ENCODE results near the gene LDB2.
"Not testable (repeated sequence)": the region's sequence is repeated elsewhere in the genome, so short reads cannot be mapped to it uniquely, and the experiment has no call there.

The LDB2 gene

DNA sequence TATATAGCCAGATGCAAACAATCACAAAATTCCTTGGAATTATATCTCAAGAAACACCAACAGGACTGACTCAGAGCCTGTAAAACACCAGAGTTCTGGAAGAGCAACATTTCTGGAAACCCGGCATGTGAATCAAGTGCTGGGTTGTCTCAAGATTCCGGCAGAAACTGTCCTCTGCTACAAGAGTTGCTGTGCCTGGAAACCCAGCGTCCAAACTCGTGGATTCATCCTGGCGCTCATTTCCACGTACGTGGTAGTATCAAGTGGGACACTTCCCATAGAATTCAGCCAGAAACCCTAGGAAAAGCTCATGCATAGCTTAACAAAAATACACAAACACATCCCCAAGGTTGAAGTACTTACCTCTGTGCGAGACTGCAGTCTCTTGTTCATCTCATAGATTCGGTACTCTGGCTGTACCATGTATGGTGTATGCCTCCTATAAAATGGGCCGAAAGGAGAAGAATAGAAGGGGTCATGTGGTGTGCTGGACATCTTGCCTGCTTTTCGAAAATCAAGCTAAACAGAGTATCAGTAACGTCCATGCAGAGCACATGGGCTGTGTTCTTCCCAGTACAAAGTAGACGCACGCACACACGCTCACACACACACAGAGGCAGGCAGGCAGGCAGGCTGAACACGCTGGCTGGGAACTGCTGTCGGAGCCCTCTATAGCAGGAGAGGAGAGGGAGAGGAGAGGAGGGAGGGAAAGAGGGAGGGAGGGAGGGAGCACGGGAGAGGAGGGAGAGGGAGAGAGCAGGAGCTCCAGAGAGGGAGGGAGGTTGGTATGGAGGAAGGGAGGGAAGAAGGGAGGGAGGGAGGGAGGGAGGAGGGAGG, at the start of gene LDB2:
Gene LDB2 (minus strand): TSS at position 655 of the 837 bp plus-strand sequence.
- no peak for DNase-seq (ENCODE audit: low spot score)

DNA sequence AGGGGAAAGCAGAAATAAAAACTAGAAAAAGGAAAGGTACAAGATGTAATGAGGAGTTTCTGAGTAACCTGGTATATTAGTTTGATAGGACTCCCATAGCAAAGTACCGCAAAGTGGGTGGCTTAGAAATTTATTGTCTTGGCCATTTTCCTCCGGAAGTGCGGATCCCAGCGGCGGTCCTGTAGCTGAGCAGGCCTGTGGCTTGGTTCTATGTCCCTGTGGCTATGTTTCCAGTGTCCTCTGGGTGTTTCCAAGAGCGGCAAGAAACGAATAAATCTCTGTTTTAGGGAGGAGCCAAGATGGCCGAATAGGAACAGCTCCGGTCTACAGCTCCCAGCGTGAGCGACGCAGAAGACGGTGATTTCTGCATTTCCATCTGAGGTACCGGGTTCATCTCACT, 44.0 kb upstream of the LDB2 start:
- no peak for DNase-seq (ENCODE audit: low spot score)

DNA sequence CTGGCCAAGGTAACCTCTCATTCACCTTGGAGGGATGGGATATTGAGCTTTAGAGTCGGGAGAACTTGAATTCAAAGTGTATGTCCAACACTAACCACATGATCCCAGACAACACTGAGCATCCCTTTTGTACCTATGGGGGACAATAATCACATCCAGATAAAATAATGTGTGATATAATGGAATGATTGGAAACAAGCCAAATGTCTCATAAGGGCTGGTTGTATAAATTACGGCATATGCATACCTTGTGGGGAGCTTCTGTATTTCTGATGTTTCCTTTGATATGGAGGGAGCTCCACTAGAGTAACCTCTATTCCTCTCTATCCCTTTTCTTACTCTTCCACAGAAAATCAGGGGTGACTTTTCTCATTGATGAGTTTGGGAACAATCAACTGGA, 40.7 kb upstream of the LDB2 start:
- DNase-seq (ENCODE audit: low spot score) = no peak

DNA sequence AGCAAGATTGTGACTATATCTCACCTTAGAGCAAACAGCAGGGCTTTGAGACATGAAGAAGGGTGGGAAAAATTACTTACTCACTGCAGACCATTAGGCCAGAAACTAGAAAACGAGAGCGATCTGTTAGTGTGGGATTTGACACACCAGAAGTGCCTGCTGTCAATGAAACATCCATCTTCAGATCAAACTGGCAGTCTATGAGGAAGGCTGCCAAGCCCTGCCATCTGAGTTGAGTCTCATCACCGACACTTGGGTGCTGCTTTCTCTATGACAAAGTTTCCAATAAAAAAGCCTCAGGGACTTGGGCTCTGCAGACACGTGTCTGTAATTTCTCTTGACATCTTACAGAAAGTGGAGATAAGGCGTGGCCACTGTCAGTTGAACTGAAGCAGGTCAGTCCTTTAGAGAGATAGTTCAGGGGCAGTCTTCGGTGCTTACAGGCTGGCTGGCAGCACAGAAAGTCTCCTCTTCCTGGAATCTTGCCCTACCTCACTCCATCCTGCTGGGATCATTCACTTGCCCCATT, 40.1 kb upstream of the LDB2 start:
- DNase-seq (ENCODE audit: low spot score) = no peak

DNA sequence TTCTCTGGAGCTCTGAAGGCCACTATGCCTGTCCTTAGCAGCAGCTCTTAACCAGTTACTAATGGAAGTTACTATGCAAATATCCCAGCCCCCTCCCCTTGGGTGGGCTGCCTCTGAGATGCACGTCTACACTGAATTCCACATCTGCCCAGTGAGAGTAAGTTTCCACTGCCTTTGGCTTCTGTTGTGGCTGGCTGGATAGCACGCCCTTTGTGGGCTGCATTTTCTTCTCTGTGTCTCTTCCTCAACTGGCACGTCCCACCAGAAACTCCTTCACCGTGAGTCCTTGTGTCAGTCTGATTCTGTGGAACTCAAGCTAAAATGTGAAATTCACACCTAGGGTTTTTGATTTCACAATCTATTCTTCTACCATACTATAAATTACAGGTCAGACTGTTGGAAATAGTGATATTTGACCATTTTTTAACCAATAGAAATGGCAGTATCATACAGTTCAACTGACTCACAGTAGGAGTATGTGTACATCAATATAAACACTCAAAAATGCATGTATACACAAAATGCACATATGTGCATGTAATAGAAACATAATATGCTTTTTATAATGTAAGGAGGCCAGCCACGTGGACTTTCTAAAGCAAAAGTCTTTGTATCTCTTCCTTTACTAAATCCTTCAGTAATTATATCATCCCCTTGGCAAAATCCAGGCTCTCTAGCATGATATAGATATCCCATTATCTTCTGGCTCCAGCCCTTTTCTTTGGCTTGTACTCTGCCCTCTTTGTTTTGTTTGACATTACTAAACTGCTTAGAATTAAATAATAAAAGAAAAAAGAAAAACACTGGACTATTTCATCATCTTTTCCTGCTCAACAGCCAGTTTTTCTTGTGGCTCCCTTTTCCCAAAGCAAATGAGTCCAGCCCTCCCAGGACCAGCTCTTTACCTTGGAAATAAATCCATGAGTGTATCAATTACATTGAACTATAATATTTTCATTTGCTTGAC, 33.2 kb upstream of the LDB2 start:
- DNase-seq (ENCODE audit: low spot score) = no peak

DNA sequence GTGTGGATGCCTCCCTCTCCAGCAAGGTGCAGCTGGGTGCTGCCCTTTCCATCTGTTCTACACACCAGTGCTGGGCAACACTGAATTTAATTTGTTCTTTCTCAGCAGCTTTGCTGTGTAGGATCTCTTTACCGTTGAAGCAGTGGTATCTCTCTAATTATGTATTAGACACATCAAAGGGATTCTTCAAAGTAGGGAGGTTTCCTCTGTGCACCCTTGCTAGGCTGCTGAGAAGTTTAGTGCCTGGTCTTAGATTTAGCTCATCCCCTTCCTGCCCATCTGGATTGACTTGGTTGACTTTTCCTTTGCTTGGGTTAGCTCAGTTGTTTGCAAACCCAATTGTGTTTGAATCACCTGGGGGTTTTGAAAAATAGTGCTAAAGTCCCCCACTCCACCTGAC, 27.8 kb upstream of the LDB2 start:
- DNase-seq (ENCODE audit: low spot score) = no peak

DNA sequence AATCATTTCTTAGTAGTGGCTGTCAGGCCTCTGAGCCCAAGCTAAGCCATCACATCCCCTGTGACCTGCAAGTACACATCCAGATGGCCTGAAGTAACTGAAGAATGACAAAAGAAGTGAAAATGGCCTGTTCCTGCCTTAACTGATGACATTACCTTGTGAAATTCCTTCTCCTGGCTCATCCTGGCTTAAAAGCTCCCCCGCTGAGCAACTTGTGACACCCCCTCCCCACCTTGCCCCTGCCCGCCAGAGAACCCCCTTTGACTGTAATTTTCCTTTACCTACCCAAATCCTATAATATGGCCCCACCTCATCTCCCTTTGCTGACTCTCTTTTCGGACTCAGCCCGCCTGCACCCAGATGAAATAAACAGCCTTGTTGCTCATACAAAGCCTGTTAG, 20.3 kb upstream of the LDB2 start:
- DNase-seq (ENCODE audit: low spot score) = not testable (repeated sequence)

DNA sequence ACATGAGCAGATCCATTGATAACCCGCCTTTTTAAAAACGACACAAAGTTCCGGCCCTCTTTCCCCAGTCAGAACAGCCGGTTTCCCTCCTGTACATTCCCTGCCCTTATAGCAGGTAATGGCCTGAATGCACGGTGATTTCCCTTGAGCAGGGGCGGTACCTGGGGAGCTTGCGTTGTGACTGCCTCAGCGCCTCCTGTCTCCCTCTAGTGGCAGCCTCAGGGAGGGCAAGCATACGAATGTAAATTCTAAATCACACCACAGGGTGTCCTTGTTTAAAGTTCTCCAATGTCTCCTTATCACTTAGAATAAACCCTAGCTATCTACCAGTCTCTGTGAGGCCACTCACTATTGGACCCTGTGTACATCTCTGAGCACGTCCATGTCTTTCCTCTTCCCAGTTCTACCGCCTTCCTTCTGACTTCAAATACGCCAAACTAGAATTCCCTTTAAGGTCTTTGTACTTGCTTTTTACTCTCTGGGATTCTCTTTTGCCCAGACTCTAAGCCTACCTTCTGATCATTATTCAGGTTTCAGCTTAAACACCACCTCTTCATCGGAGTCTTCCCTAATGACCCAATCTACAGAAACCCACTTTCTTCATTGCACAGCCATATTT, 18.4 kb upstream of the LDB2 start:
- DNase-seq (ENCODE audit: low spot score) = peak; percentile 76

DNA sequence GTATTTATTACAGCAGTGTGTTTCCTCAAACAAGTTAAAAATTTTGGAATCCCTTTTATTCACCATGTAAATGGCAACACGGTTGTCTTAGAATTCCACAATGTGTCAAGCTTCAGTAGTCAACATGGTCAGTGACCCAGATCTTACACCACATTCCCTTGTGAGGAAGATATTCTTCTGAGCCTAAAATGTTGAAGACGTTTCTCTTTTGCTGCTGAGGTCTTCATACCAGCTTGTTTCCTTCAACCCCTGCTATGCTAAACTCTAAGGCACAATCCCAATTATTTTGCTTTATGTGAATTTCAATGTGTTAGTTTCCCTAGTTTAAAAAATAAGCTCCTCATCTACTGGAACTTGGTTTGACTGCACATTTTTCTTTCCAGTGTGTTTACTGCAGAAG, 17.6 kb upstream of the LDB2 start:
- DNase-seq (ENCODE audit: low spot score) = no peak

DNA sequence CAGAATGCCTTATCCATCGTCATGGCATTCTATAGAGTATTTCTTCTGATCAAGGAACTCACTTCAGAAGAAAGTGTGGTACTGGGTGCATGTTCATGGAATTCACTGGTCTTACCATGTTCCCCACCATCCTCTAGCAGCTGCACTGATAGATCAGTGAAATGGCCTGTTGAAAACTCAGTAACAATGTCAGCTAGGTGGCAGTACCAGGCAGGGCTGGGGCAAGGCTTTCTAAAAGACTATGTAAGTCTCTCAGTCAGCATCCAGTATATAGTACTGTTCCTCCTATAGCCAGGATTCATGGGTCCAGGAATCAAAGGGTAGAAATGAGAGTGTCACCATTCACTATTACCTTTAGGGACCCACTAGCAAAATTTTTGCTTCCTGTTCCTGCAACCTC, 15.8 kb upstream of the LDB2 start:
- no peak for DNase-seq (ENCODE audit: low spot score)

DNA sequence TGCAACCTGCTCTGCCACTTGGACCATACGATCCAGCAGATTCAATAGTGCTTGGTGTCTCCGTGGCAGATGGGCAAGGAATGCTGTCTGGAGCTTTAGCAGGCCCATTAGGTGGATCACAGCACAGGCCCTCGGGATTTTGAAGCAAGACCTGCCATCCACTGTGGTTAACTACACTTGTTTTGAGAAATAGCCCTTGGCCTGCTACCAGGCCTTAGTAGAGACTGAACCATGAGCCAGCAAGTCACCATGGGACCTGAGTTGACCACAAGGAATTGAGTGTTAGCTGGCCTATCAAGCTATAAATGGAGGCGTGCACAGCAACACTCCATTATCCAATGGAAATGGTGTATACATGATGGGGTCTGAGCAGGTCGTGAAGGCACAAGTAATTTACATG, 14.5 kb upstream of the LDB2 start:
- DNase-seq (ENCODE audit: low spot score) = no peak

DNA sequence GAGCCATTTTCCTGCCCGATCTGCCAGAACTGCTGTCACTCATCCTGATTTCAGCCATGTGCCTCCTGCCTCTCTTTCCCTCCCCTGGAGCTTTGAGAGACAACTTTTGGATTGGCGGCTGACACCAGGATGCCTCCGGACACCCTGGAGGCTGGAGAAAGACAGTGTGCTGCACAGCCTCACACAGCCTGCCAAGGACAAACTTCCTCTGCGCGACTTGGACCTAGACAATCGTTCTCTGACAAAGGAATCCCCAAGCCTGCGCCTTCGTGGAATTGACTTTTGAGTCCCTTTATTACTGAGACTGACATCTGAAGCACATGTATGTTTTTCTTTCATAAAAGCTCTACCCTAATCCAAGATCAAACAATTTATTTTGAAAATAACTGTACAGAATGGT, 10.8 kb upstream of the LDB2 start:
- DNase-seq (ENCODE audit: low spot score) = no peak

DNA sequence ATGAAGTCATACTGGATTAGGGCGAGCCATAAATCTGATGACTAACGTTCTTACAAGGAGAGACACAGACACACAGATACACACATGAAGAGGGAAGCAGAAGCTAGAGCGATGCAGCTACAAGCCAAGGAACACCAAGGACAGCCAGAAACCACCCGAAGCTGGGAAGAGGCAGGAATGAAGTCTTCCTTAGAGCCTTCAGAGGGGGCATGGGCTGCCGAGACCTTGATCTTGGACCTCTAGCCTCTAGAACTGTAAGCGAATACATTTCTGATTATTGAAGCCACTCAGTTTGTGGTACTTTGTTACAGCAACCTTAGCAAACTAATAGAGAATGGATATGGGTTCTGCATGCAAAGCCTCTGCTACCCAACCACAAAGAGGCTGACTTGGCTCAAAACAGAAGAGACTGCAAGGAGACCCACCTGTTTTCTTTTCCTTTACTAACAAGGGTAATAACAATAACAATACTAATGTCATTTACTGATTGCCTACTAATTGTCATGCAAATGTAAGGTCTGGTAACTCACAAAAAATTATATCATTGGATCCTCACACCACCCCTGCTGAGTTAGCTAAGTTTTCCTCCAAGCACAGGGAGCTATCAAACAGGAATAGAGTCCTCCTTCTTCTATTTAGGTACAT, 10.1 kb upstream of the LDB2 start:
- DNase-seq (ENCODE audit: low spot score) = no peak

DNA sequence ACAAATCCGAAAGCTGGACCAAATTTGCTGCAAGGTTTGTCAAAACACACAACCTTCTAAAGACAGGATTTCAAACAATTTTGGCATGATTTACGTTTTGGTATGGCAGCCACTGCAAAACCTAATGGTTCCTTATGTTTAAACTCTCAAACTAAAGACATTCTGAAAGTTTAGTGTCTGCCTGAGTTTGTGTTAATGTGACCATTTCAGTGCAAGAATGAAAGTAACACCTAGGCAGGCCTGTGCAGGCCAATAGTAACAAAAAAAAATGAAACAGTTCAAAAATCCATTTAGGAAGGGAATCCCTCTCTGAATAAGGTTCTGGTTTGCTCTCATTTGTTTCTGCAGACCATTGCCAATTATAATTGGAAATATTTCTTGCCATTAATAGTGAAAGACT, 1.9 kb upstream of the LDB2 start:
- no peak for DNase-seq (ENCODE audit: low spot score)

DNA sequence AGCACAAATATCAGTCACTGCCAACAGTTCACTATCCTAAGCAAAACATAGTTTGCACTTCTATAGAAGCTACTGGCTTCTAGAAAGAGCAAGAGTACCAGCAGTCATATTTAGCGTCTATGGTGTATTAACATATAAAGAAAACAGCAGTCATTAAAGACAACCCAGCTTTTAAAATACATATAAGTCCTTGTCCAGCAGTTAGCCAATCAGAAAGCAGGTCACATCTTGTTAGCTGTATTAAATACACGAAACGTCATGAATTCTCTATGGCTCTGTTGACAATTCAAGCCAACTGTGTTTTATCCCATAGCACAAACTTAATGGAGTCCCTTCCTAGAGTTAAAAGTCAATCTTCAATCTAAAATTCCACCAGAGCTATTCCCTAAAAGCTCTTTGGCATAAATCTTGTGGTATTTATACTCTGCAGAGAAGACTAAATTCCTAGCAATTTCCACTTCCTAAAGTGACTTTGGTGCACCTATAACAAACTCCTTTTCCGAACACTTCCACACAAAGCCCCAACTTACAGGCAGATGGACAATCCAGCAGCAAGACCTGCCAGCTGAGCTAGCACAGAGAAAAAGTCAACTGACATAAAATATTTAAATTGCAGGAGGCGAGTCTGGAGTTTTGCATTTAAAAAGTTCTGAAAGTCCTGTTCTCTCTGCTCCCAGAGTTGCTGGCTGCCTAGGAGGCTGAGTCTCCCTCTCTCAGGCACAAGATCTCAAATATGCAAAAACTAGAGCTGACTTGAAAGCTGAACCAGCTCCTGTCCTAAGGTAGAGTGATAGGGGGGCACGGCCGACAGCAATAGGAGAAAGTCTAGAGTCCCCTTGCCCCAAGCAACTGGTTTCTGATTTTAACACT, 1.3 kb downstream of the LDB2 start:
- no peak for DNase-seq (ENCODE audit: low spot score)

DNA sequence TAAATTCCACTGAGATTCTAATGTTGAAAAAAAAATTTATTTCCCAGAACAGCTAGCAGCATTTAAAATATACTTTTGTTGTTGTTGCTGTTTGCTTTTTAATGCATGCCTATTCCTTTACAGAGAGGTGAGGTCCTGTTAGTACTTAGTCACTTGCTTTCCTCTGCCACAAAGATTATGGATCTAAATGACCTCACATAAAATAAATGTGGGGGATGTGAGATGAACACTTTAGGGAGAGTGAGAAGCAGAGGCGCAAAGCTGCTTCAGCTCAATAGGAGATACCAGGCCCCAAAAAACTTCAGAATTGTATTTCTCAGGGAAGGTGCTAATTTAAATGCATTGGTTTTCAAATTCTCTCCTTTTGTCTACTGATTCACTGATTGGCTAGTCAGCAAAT, 4.0 kb downstream of the LDB2 start:
- DNase-seq (ENCODE audit: low spot score) = no peak

DNA sequence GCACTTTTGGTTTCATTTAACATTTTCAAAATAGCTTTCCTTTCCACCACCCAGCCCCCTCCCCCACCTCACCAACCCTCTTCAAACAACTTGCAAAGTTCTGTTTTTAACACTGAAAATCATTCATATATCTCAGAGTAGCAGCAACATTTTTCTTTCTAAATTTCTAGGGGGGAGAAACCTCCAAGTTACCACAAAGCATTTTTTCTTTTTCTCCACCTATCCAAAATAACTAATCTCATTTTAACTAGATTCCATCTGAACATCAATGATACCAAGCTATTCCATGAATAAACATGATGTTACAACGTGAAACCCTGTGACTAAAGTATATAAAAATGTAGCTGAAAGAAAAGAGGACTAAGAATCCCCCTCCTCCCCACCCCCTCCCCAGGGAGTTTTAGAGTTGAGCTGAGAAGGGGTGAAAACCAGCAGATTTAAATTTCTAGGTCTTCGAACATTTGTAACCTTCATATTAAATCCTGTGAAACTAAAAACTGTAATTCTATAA, 5.2 kb downstream of the LDB2 start:
- DNase-seq (ENCODE audit: low spot score) = no peak

DNA sequence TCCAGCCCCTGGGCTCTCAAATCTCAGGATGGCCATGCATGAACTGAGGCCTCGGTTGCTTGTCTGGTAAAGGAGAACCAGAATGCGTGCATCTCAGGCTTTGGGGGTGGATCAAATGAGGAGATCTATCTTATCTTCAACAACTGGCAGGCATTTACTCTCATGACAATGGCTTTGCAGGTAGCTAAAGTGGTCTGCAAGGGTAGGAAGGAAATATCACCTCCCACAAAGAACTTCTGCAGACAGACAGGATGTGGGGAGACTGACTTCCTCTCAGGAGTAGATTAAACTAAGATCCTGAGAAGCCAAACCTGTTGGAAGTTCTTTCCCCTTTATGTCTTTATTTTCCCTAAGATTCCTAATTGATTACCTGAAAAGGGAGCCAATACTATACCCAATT, 7.8 kb downstream of the LDB2 start:
- no peak for DNase-seq (ENCODE audit: low spot score)

DNA sequence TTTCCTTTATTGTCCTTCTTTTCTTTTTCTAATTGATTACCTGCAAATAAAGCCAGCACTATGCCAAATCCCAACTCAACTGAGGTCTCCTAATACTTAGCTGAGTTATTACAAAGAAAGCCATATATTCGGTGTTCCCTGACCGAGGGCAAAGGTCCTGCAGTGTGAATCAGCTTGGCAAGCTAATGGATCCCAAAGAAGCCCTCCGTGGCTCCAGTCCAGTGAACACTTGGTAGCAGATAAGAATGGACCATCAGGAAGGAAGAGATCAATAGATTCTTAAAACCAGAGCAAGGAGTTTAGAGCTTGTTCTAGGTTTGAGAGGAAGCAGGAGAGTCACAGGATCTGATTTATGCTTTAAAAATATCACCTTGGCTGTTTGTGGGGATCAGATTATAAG, 8.5 kb downstream of the LDB2 start:
- no peak for DNase-seq (ENCODE audit: low spot score)

DNA sequence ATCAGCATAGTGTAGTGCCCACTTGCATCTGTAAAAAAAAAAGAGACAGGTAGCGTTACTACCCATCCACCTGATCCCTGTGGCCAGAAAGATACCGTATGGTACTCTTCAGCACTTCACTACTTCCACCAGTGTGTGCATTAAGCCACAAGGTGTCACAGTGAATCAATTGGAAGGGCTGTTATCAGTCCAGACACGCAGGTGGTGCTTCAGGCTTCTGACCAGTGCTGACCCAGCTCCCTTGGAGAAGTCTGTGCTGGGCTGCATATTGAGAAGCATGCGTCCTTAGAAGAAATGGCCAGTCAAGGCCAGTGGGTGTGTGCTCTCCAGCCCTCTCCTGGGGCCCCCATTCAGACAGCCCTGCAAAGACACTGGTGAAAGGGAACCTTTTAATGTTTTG, 10.6 kb downstream of the LDB2 start:
- DNase-seq (ENCODE audit: low spot score) = no peak
